B cell (primary cell): ENCODE results near the gene SMTN. TPM values are rescaled to one million over a fixed set of nuclear protein-coding genes. Genes with fewer than 3 reads are reported as not detected.

Experiments used
- ATAC-seq: fragments of 200-7000 bp; cut with Tn5 transposase; one replicate; pipeline ENCODE4 v1.10.0; 2021; ENCODE audit warnings: low read depth, mild to moderate bottlenecking, moderate number of reproducible peaks, moderate library complexity
- CTCF ChIA-PET: fragments of 350-600 bp; sonication (Branson Sonifier 250); formaldehyde crosslinking; loops from one replicate; lab custom pipeline; 2021; ENCODE audit warnings: antibody characterized with exemption, inconsistent platforms; lab: Charles Lee
- POLR2A ChIA-PET: fragments of 350-600 bp; sonication (Branson Sonifier 250); formaldehyde crosslinking; loops from one replicate; lab custom pipeline; 2021; ENCODE audit warnings: antibody characterized with exemption; lab: Charles Lee
- DNase-seq: peaks from one replicate; pipeline ENCODE4 v3.0.0; 2013
- H2AFZ ChIP-seq: 2 replicates; pipeline ENCODE4 v1.6.1; 2012; ENCODE audit warnings: mild to moderate bottlenecking, low read depth, low read length; ENCODE audit not compliant: insufficient read depth, poor library complexity, severe bottlenecking
- H3K27ac ChIP-seq, 2 donors: 1 replicate in 1 of 2; 2 replicates in 1 of 2; pipeline ENCODE4 v1.5.1; 2012 to 2013; ENCODE audit warnings: low read length in 2 of 2, mild to moderate bottlenecking in 2 of 2, moderate library complexity in 1 of 2
- H3K27me3 ChIP-seq, 4 experiments: fragments of 200-600 bp in 1 of 4; sonication (generic) in 1 of 4; replicated peaks in 1 of 4; 1 replicate in 2 of 4; 2 replicates in 2 of 4; pipeline versions ENCODE4 v1.6.1 to v1.7.0; 2013 to 2016; ENCODE audit warnings: low read length in 3 of 4, mild to moderate bottlenecking in 2 of 4, mixed read lengths in 1 of 4, moderate library complexity in 1 of 4; ENCODE audit not compliant: insufficient read depth in 4 of 4, control insufficient read depth in 3 of 4; ENCODE audit errors: control extremely low read depth in 1 of 4
- H3K36me3 ChIP-seq, 2 experiments: replicated peaks in 1 of 2; 1 replicate in 1 of 2; 2 replicates in 1 of 2; pipeline versions ENCODE4 v1.6.1 to v1.7.1; 2013; ENCODE audit warnings: low read length in 1 of 2; ENCODE audit not compliant: insufficient read depth in 2 of 2, control insufficient read depth in 1 of 2; ENCODE audit errors: control extremely low read depth in 1 of 2, extremely low read depth in 1 of 2
- H3K4me1 ChIP-seq, 2 donors: fragments of 200-600 bp in 1 of 2; sonication (generic) in 1 of 2; 1 replicate in 1 of 2; 2 replicates in 1 of 2; pipeline versions ENCODE4 v1.5.1 to v1.6.1; 2013 to 2017; ENCODE audit warnings: low read length in 2 of 2; ENCODE audit not compliant: control insufficient read depth in 2 of 2, insufficient read depth in 2 of 2
- H3K4me2 ChIP-seq: replicated peaks from 2 replicates; pipeline ENCODE3; 2012; ENCODE audit warnings: mild to moderate bottlenecking, low read depth, low read length; ENCODE audit not compliant: poor library complexity, severe bottlenecking
- H3K4me3 ChIP-seq, 5 experiments: fragments of 200-600 bp in 1 of 5; sonication (generic) in 1 of 5; 1 replicate in 3 of 5; 2 replicates in 2 of 5; pipeline versions ENCODE4 v1.5.1 to v1.7.0; 2011 to 2016; ENCODE audit warnings: low read length in 4 of 5, mild to moderate bottlenecking in 4 of 5, low read depth in 2 of 5, control low read depth in 1 of 5, moderate library complexity in 1 of 5; ENCODE audit not compliant: insufficient read depth in 1 of 5; ENCODE audit errors: control extremely low read depth in 1 of 5, extremely low read depth in 1 of 5
- H3K79me2 ChIP-seq: fragments of 200-600 bp; sonication (generic); one replicate; pipeline ENCODE4 v1.6.0; 2016; ENCODE audit warnings: low read length; ENCODE audit not compliant: control insufficient read depth, insufficient read depth
- H3K9ac ChIP-seq: fragments of 200-600 bp; sonication (generic); 2 replicates; pipeline ENCODE4 v1.6.1; 2017; ENCODE audit warnings: mild to moderate bottlenecking, low read length, moderate library complexity
- H3K9me3 ChIP-seq, 3 donors: one replicate each; pipeline versions ENCODE4 v1.6.1 to v1.7.1; 2013; ENCODE audit warnings: low read length in 2 of 3; ENCODE audit not compliant: control insufficient read depth in 2 of 3, insufficient read depth in 1 of 3; ENCODE audit errors: control extremely low read depth in 1 of 3
- H4K20me1 ChIP-seq: 2 replicates; pipeline ENCODE4 v1.6.0; 2012; ENCODE audit warnings: mild to moderate bottlenecking, low read length; ENCODE audit not compliant: insufficient read depth, control insufficient read depth, poor library complexity, severe bottlenecking
- H3K27ac Mint-ChIP-seq: one replicate; pipeline ENCODE4 v1.8.0; 2021; ENCODE audit warnings: mixed read lengths
- H3K27me3 Mint-ChIP-seq: one replicate; pipeline ENCODE4 v1.8.0; 2021; ENCODE audit warnings: mixed read lengths
- H3K4me1 Mint-ChIP-seq: one replicate; pipeline ENCODE4 v1.8.0; 2021; ENCODE audit warnings: mixed read lengths
- H3K4me3 Mint-ChIP-seq: one replicate; pipeline ENCODE4 v1.8.0; 2021; ENCODE audit warnings: mixed read lengths
- H3K9me3 Mint-ChIP-seq: one replicate; pipeline ENCODE4 v1.8.0; 2022; ENCODE audit warnings: mixed read lengths; ENCODE audit not compliant: insufficient read depth
- EZH2 ChIP-seq: IDR thresholded peaks from 2 replicates; pipeline ENCODE4 v1.6.1; 2012; ENCODE audit warnings: borderline replicate concordance, low read depth, mild to moderate bottlenecking, moderate library complexity, low read length; ENCODE audit not compliant: insufficient read depth, poor library complexity, severe bottlenecking
- WGBS: methylation state at CpG from one replicate; pipeline ENCODE4 v1.1.5; 2013; ENCODE audit warnings: missing lambda C conversion rate; ENCODE audit not compliant: insufficient coverage; 5-methylcytosine and 5-hydroxymethylcytosine counted together
- intact Hi-C: fragments of 100-400 bp; cut with micrococcal nuclease; formaldehyde crosslinking; loops from one replicate; pipeline ENCODE4 v1.10.0; 2022
- polyA plus RNA-seq: library from polyadenylated mRNA; depleted of rRNA; stranded (reverse); fragments of >200 nt; gene quantifications from 2 replicates; pipeline ENCODE4 v1.2.3, GENCODE V29; 2012
- total RNA-seq, 2 donors: library from RNA; stranded (reverse); fragments of 120-200 nt in 1 of 2; gene quantifications; 1 replicate in 1 of 2; 2 replicates in 1 of 2; pipeline versions ENCODE4 v1.2.3 to v1.2.4, GENCODE V29; 2013 to 2022
- TF ChIP-seq, protein P1 (sequence below): fragments of 200-600 bp; IDR thresholded peaks from one replicate; pipeline ENCODE4 v1.8.0; 2022; ENCODE audit warnings: antibody characterized with exemption, mild to moderate bottlenecking

Gene SMTN
- total and polyA plus RNA-seq, 2 donors (not counting 1 experiment from before 2014, with no cell fraction given), result 4.0 to 7.0 TPM

DNA sequence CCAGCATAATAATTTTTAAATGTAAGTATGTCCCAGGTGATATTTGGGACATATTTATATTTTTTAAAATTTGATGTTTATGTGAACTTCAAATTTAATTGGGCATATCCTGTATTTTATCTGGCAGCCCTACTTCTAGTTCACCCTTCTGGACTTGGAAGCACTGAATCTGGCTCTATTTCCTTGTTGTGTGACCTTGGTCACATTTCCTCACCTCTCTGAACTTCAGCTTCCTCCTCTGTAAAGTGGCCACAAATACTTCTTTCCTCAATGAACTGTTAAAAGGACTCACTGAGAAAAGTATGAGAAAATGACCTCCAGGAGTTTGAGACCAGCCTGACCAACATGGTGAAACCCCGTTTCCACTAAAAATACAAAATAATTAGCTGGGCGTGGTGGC is 70.8 kb downstream of the SMTN start:
- no peaks in the 10 kb centered on the region for H3K4me1 Mint-ChIP-seq
- no peak overlapping the region for H3K27ac ChIP-seq
- no peak overlapping the region for H3K4me3 ChIP-seq
- TF ChIP-seq, protein P1, sequence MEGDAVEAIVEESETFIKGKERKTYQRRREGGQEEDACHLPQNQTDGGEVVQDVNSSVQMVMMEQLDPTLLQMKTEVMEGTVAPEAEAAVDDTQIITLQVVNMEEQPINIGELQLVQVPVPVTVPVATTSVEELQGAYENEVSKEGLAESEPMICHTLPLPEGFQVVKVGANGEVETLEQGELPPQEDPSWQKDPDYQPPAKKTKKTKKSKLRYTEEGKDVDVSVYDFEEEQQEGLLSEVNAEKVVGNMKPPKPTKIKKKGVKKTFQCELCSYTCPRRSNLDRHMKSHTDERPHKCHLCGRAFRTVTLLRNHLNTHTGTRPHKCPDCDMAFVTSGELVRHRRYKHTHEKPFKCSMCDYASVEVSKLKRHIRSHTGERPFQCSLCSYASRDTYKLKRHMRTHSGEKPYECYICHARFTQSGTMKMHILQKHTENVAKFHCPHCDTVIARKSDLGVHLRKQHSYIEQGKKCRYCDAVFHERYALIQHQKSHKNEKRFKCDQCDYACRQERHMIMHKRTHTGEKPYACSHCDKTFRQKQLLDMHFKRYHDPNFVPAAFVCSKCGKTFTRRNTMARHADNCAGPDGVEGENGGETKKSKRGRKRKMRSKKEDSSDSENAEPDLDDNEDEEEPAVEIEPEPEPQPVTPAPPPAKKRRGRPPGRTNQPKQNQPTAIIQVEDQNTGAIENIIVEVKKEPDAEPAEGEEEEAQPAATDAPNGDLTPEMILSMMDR, result no peak
- TF ChIP-seq EZH2, result no peak
- H3K9ac ChIP-seq, result no peak overlapping the region
- H3K4me1 ChIP-seq, result no peaks in the 10 kb centered on the region
- no peak overlapping the region for H2AFZ ChIP-seq
- intact Hi-C loops, result no loop called here
- no peaks in the 10 kb centered on the region for H3K36me3 ChIP-seq
- H3K9me3 ChIP-seq, result peaks cover 0 to 4% (median 4%) of the 10 kb centered on the region in 3 donors
- H3K4me2 ChIP-seq, result no peak overlapping the region
- ChIA-PET CTCF (no interaction called here), POLR2A (no interaction called here)
- H3K27me3 ChIP-seq, result peaks cover 0 to 2% (median 0%) of the 10 kb centered on the region in 4 experiments
- H3K4me3 Mint-ChIP-seq, result no peak overlapping the region
- no peak for DNase-seq
- no peaks in the 10 kb centered on the region for H3K79me2 ChIP-seq
- WGBS, result no CpG with 5 or more reads among the region's 2 CpGs
- H3K27ac Mint-ChIP-seq, result no peak overlapping the region
- H3K27me3 Mint-ChIP-seq, result peaks cover 9% of the 10 kb centered on the region
- H4K20me1 ChIP-seq, result no peaks in the 10 kb centered on the region
- ATAC-seq, result no peak
- H3K9me3 Mint-ChIP-seq, result no peaks in the 10 kb centered on the region

DNA sequence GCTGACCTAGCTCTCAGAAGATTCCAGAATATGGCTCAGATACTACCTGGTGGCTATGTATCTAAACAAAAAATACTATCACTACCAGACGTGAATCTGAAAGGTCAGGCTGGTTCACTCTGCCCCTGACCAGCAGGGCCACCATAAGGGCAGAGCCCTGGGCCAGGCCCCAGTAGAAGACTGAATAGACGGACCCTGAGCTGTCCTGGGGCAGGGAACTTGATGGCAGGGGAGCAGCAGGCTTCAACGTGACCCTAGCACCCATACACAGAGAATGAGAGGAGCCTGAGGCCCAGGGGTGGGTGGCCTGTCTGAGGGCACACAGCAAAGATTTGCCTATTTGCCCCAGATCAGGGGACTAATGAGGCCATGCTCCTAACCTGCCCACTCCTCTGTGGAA is 72.2 kb downstream of the SMTN start:
- Histone ChIP-seq H3K79me2 (no peaks in the 10 kb centered on the region), H3K9me3 (no peaks in the 10 kb centered on the region), H3K36me3 (no peaks in the 10 kb centered on the region), H3K4me1 (no peaks in the 10 kb centered on the region), H3K27ac (no peak overlapping the region), H4K20me1 (no peaks in the 10 kb centered on the region), H2AFZ (no peak overlapping the region), H3K4me2 (no peak overlapping the region), H3K27me3 (peaks cover 0 to 2% (median 0%) of the 10 kb centered on the region in 4 experiments), H3K4me3 (no peak overlapping the region), H3K9ac (no peak overlapping the region)
- TF ChIP-seq, protein P1, result no peak
- ATAC-seq (no peak), DNase-seq (no peak)
- Mint-ChIP-seq H3K4me1 (no peaks in the 10 kb centered on the region), H3K4me3 (no peak overlapping the region), H3K27me3 (peaks cover 9% of the 10 kb centered on the region), H3K9me3 (no peaks in the 10 kb centered on the region), H3K27ac (no peak overlapping the region)
- intact Hi-C loops, result no loop called here
- ChIA-PET POLR2A (no interaction called here), CTCF (no interaction called here)
- WGBS, result 94% methylated on average over 2 of the region's 3 CpGs

Other genes with a start within 250 kb of the SMTN start
- gene MORC2, start 112.5 kb upstream of the SMTN start, total RNA-seq, result 25.0 and 26.4 TPM in 2 replicates
- gene MORC2, start 112.5 kb upstream of the SMTN start, polyA plus RNA-seq, result 10.1 and 12.1 TPM in 2 replicates
- 110 and 119 TPM in 2 replicates for gene TUG1, start 112.1 kb upstream of the SMTN start, total RNA-seq
- 78.9 and 82.6 TPM in 2 replicates for gene TUG1, start 112.1 kb upstream of the SMTN start, polyA plus RNA-seq
- 18.4 and 23.6 TPM in 2 replicates for gene SELENOM, start 26.2 kb downstream of the SMTN start, total RNA-seq
- gene SELENOM, start 26.2 kb downstream of the SMTN start, polyA plus RNA-seq, result 29.9 and 43.3 TPM in 2 replicates
- gene INPP5J, start 41.6 kb downstream of the SMTN start, total RNA-seq, result 0.29 and 0.52 TPM in 2 replicates
- gene INPP5J, start 41.6 kb downstream of the SMTN start, polyA plus RNA-seq, result 0.07 and 0.42 TPM in 2 replicates
- not detected in 2 replicates for gene PLA2G3, start 59.2 kb downstream of the SMTN start, total RNA-seq
- gene PLA2G3, start 59.2 kb downstream of the SMTN start, polyA plus RNA-seq, result not detected in 2 replicates
- gene RNF185, start 78.9 kb downstream of the SMTN start, total RNA-seq, result 23.0 and 24.6 TPM in 2 replicates
- gene RNF185, start 78.9 kb downstream of the SMTN start, polyA plus RNA-seq, result 9.4 and 12.8 TPM in 2 replicates
- gene LIMK2, start 131.0 kb downstream of the SMTN start, total RNA-seq, result 16.3 and 20.2 TPM in 2 replicates
- 6.8 and 7.4 TPM in 2 replicates for gene LIMK2, start 131.0 kb downstream of the SMTN start, polyA plus RNA-seq
- 89.2 and 92.9 TPM in 2 replicates for gene PIK3IP1, start 211.2 kb downstream of the SMTN start, total RNA-seq
- gene PIK3IP1, start 211.2 kb downstream of the SMTN start, polyA plus RNA-seq, result 89.8 and 115 TPM in 2 replicates